DND-41 (cell line): ENCODE results near the gene ZIC4.

Experiments used
- ATAC-seq: fragments of 200-7000 bp; cut with Tn5 transposase; 3 replicates; pipeline ENCODE4 v1.9.1; 2021; ENCODE audit warnings: low read depth; ENCODE audit not compliant: insufficient read depth
- DNase-seq: peaks from one replicate; pipeline ENCODE4 v3.0.0-alpha.2; 2020
- H2AFZ ChIP-seq: 2 replicates; pipeline ENCODE4 v1.6.0; 2012; ENCODE audit warnings: low read depth, low read length
- H3K27ac ChIP-seq: 2 replicates; pipeline ENCODE4 v1.5.1; 2012; ENCODE audit warnings: low read length, inconsistent platforms
- H3K27me3 ChIP-seq: fragments of 200-600 bp; sonication (generic); 2 replicates; pipeline ENCODE4 v1.6.0; 2012; ENCODE audit warnings: low read length, mild to moderate bottlenecking, inconsistent platforms; ENCODE audit not compliant: insufficient read depth, poor library complexity
- H3K36me3 ChIP-seq: 2 replicates; pipeline ENCODE4 v1.5.1; 2012; ENCODE audit warnings: low read length, inconsistent platforms; ENCODE audit not compliant: insufficient read depth
- H3K4me1 ChIP-seq: 2 replicates; pipeline ENCODE4 v1.5.1; 2012; ENCODE audit warnings: mild to moderate bottlenecking, low read length; ENCODE audit not compliant: insufficient read depth
- H3K4me2 ChIP-seq: 2 replicates; pipeline ENCODE4 v1.6.0; 2012; ENCODE audit warnings: mild to moderate bottlenecking, moderate library complexity, low read length, inconsistent platforms; ENCODE audit not compliant: insufficient read depth
- H3K4me3 ChIP-seq, 2 experiments: fragments of 200-600 bp in 1 of 2; shearing (Covaris generic) in 1 of 2; 2 replicates each; pipeline ENCODE4 v1.5.1; 2012 to 2016; ENCODE audit warnings: inconsistent platforms in 2 of 2, low read length in 2 of 2, mild to moderate bottlenecking in 2 of 2, low read depth in 1 of 2, moderate library complexity in 1 of 2
- H3K79me2 ChIP-seq: 2 replicates; pipeline ENCODE4 v1.6.0; 2012; ENCODE audit warnings: low read length, inconsistent platforms; ENCODE audit not compliant: insufficient read depth
- H3K9ac ChIP-seq: 2 replicates; pipeline ENCODE4 v1.6.0; 2012; ENCODE audit warnings: low read depth, mild to moderate bottlenecking, inconsistent platforms, low read length, moderate library complexity
- H3K9me3 ChIP-seq: 2 replicates; pipeline ENCODE4 v1.5.1; 2012; ENCODE audit warnings: low read length, moderate library complexity, mild to moderate bottlenecking, inconsistent platforms; ENCODE audit not compliant: insufficient read depth, severe bottlenecking
- H4K20me1 ChIP-seq: 2 replicates; pipeline ENCODE4 v1.6.0; 2012; ENCODE audit warnings: low read length; ENCODE audit not compliant: insufficient read depth
- CTCF ChIP-seq: IDR thresholded peaks from 2 replicates; pipeline ENCODE4 v1.5.1; 2012; ENCODE audit warnings: borderline replicate concordance, low read length, moderate library complexity, mild to moderate bottlenecking; ENCODE audit not compliant: poor library complexity, severe bottlenecking; ENCODE audit errors: extremely low read depth
- EZH2 ChIP-seq: IDR thresholded peaks from 3 replicates; pipeline ENCODE4 v1.6.1; 2012; ENCODE audit warnings: borderline replicate concordance, low read depth, mild to moderate bottlenecking, moderate library complexity, low read length, inconsistent platforms; ENCODE audit not compliant: severe bottlenecking

ZIC4 gene

DNA sequence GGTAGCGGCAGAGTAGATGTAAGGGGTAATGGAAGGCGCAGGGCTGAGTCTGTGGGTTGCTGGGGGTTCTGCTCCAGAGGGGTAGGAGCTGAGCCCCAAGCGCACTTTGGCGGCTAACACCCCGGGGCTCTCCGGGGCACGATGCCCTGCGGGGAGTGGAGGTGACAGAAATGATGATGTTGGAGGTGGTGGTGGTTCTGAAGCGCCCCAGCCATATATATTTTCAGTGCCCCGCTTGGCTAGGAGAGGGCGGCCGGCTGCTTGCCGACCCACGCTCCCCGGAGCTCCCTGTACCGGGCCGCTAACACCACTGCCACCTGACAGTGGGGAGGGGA is 9.7 kb downstream of the ZIC4 start:
- H2AFZ ChIP-seq, result no peak overlapping the region
- no peak for ATAC-seq

DNA sequence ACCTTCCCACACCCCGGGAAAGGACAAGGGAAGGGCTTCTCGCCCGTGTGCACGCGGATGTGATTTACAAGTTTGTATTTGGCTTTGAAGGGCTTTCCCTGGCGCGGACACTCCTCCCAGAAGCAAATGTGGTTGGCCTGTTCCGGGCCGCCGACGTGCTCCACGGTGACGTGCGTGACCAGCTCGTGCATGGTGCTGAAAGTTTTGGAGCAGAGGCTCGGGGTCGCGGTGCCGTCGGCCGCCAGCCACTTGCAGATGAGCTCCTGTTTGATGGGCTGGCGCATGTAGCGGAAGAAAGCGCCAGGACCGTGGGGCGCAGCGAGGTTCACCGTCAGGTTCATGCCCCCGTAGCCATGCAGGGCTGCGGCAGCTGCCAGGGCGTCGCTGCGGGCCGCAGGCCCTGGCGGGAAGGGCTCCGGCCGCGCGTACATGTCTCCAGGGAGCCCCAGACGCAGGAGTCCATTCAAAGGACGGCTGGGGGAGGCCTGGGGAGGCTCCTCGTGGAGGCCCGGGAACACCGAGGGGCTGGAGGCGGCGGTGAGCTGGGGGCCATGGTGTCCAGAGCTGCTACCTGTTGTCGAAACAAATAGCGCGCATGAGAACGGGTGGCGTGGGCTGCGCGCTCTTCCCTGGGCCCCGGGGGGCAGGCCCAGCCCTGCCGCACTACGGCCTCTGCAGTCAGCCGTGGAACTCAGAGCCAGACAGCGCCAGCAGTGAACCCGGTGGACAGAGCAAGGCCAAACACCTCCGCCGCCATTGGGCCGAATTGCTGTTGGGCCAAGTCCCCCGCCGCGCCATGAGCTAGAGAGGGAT is 10.2 kb downstream of the ZIC4 start:
- Histone ChIP-seq H3K9me3 (peaks cover 30% of the 10 kb centered on the region), H3K79me2 (no peaks in the 10 kb centered on the region), H3K4me1 (no peaks in the 10 kb centered on the region), H3K4me3 (no peak overlapping the region), H4K20me1 (no peaks in the 10 kb centered on the region), H3K27me3 (no peaks in the 10 kb centered on the region), H3K4me2 (no peak overlapping the region), H2AFZ (no peak overlapping the region), H3K9ac (no peak overlapping the region), H3K27ac (no peak overlapping the region), H3K36me3 (no peaks in the 10 kb centered on the region)
- DNase-seq (no peak), ATAC-seq (no peak)
- TF ChIP-seq CTCF (no peak), EZH2 (no peak)

More for the DNA sequence above, 9.7 kb downstream of the ZIC4 start:
- H3K9ac ChIP-seq, result no peak overlapping the region
- no peaks in the 10 kb centered on the region for H3K27me3 ChIP-seq
- peaks cover 26% of the 10 kb centered on the region for H3K9me3 ChIP-seq
- H3K79me2 ChIP-seq, result no peaks in the 10 kb centered on the region
- TF ChIP-seq CTCF (no peak), EZH2 (no peak)
- no peaks in the 10 kb centered on the region for H3K4me1 ChIP-seq
- no peak overlapping the region for H3K4me2 ChIP-seq
- H3K36me3 ChIP-seq, result no peaks in the 10 kb centered on the region
- no peaks in the 10 kb centered on the region for H4K20me1 ChIP-seq
- H3K4me3 ChIP-seq, result no peak overlapping the region
- DNase-seq, result no peak
- no peak overlapping the region for H3K27ac ChIP-seq

- Histone ChIP-seq H3K4me3 (no peak overlapping the region), H2AFZ (no peak overlapping the region), H3K27me3 (no peaks in the 10 kb centered on the region), H3K27ac (no peak overlapping the region), H3K36me3 (no peaks in the 10 kb centered on the region), H3K9me3 (peaks cover 38% of the 10 kb centered on the region), H3K9ac (no peak overlapping the region), H4K20me1 (no peaks in the 10 kb centered on the region), H3K4me1 (no peaks in the 10 kb centered on the region), H3K4me2 (no peak overlapping the region), H3K79me2 (no peaks in the 10 kb centered on the region)
- no peak for ATAC-seq
- DNase-seq, result no peak
- TF ChIP-seq CTCF (no peak), EZH2 (no peak)
These were observed 11.5 kb downstream of the ZIC4 start for GRCh38 chr3:147394884-147395225.
